Right lobe of liver (tissue), 6 donors: ENCODE measurements around the gene CDC23. TPM values are rescaled to one million over a fixed set of nuclear protein-coding genes. Genes with fewer than 3 reads are reported as not detected.
A peak's percentile ranks its signal among the peaks of the same experiment; 100 is the strongest.
"Not testable (repeated sequence)": the region's sequence is repeated elsewhere in the genome, so short reads cannot be mapped to it uniquely, and the experiment has no call there.

ENCODE experiments used
- ATAC-seq, 4 donors: fragments of 200-7000 bp; cut with Tn5 transposase; one replicate each; pipeline ENCODE4 v1.9.1; 2020; ENCODE audit warnings: mild to moderate bottlenecking in 4 of 4, moderate library complexity in 4 of 4
- DNase-seq, 3 donors: peaks; one replicate each; pipeline ENCODE4 v3.0.0-alpha.2; 2020
- H3K27ac ChIP-seq, 3 donors: fragments of 200-600 bp; one replicate each; pipeline ENCODE4 v1.8.0; 2022
- H3K27me3 ChIP-seq, 2 donors: fragments of 200-600 bp; one replicate each; pipeline ENCODE4 v1.8.0; 2022
- H3K36me3 ChIP-seq, 4 donors: fragments of 200-600 bp; sonication (generic) in 1 of 4; one replicate each; pipeline versions ENCODE4 v1.5.1 to v1.8.0; 2017 to 2022; ENCODE audit warnings: control low read depth in 1 of 4
- H3K4me1 ChIP-seq, 4 donors: fragments of 200-600 bp; sonication (generic) in 1 of 4; one replicate each; pipeline versions ENCODE4 v1.5.1 to v1.8.0; 2017 to 2022; ENCODE audit warnings: control low read depth in 1 of 4
- H3K4me3 ChIP-seq, 3 donors: fragments of 200-600 bp; one replicate each; pipeline ENCODE4 v1.8.0; 2022
- H3K9me3 ChIP-seq, 4 donors: fragments of 200-600 bp; sonication (generic) in 1 of 4; one replicate each; pipeline versions ENCODE4 v1.5.1 to v1.8.0; 2017 to 2022; ENCODE audit warnings: control low read depth in 1 of 4
- CTCF ChIP-seq, 4 donors: fragments of 200-600 bp in 3 of 4; fragments of 450-650 bp in 1 of 4; IDR thresholded peaks; one replicate each; pipeline versions ENCODE4 v1.5.1 to v1.8.0; 2016 to 2022; ENCODE audit warnings: antibody characterized with exemption in 4 of 4, mild to moderate bottlenecking in 2 of 4
- POLR2A ChIP-seq: fragments of 450-650 bp; IDR thresholded peaks from one replicate; pipeline ENCODE4 v1.6.1; 2017; ENCODE audit warnings: antibody characterized with exemption, mild to moderate bottlenecking
- WGBS: methylation state at CpG from one replicate; pipeline ENCODE4 v1.1.6; 2018; ENCODE audit warnings: low coverage, low lambda C conversion rate; ENCODE audit not compliant: insufficient coverage; ENCODE audit errors: missing lambda C conversion rate; 5-methylcytosine and 5-hydroxymethylcytosine counted together
- intact Hi-C, 2 donors: fragments of 100-400 bp; cut with DNase I; formaldehyde crosslinking; loops; one replicate each; pipeline versions ENCODE4 v1.11.2 to v1.14.1; 2022
- total RNA-seq, 6 experiments: library from RNA; depleted of rRNA in 2 of 6; stranded (reverse); fragments of >200 nt in 2 of 6; fragmentation: NEBNext Ultra II Directional in 3 of 6; extraction: Animal tissue kit (Norgen Biotek cat#: 25700) in 3 of 6; gene quantifications; one replicate each; pipeline versions ENCODE4 v1.1.0 to v1.2.4, GENCODE V29; 2016 to 2023
- donor health status: DM: no; HTN: yes; CAD: no.
- donor health status: DM: no; HTN: no; CAD: no.
- donor health status: DM: no; HTN: no; CAD: no.
- donor health status: DM: no; HTN: yes; CAD: no.
- donor health status: DM: no; HTN: yes; CAD: no.

CDC23 gene
- total RNA-seq, 6 experiments from 2014 or later, result 11.9 to 16.2 (median 15.2) TPM

- ATAC-seq, result no peak
- WGBS, result 35% methylated on average over 3 of the region's 3 CpGs
- H3K9me3 ChIP-seq, result no peaks in the 10 kb centered on the region
- TF ChIP-seq CTCF (IDR thresholded peaks at IDR 0.05) (no peak), POLR2A (no peak)
- DNase-seq, result no peak
- no peak overlapping the region for H3K4me3 ChIP-seq
- intact Hi-C loops, result no loop called here
- H3K27ac ChIP-seq, result no peak overlapping the region
- no peaks in the 10 kb centered on the region for H3K27me3 ChIP-seq
- no peaks in the 10 kb centered on the region for H3K36me3 ChIP-seq
- no peaks in the 10 kb centered on the region for H3K4me1 ChIP-seq
These were observed 63.6 kb downstream of the CDC23 start for GRCh38 chr5:138149530-138149929.

GRCh38 chr5:138148811-138149210 lies 64.3 kb downstream of the CDC23 start:
- Histone ChIP-seq H3K36me3 (no peaks in the 10 kb centered on the region), H3K9me3 (no peaks in the 10 kb centered on the region), H3K27ac (no peak overlapping the region), H3K4me3 (no peak overlapping the region), H3K27me3 (no peaks in the 10 kb centered on the region), H3K4me1 (no peaks in the 10 kb centered on the region)
- TF ChIP-seq POLR2A, result no peak
- TF ChIP-seq CTCF (IDR thresholded peaks at IDR 0.05), result no peak
- intact Hi-C loops, result no loop called here
- ATAC-seq (peak in 1 of 4 donors; percentile 69), DNase-seq (no peak)
- 55% methylated on average over 1 of the region's 1 CpG for WGBS

GRCh38 chr5:138143578-138143977 lies 69.5 kb downstream of the CDC23 start:
- H3K36me3 ChIP-seq, intact Hi-C loops, H3K27me3 ChIP-seq, DNase-seq, H3K4me1 ChIP-seq, H3K27ac ChIP-seq, H3K4me3 ChIP-seq, ATAC-seq, H3K9me3 ChIP-seq: not testable (repeated sequence)
- WGBS, result 90% methylated on average over 5 of the region's 6 CpGs

- no peak for TF ChIP-seq CTCF (IDR thresholded peaks at IDR 0.05)
- no peak for TF ChIP-seq POLR2A
- Histone ChIP-seq H3K27me3 (no peaks in the 10 kb centered on the region), H3K27ac (no peak overlapping the region), H3K4me3 (no peak overlapping the region), H3K4me1 (no peaks in the 10 kb centered on the region), H3K36me3 (no peaks in the 10 kb centered on the region), H3K9me3 (no peaks in the 10 kb centered on the region)
- DNase-seq, result no peak
- intact Hi-C loops, result no loop called here
- WGBS, result 86% methylated on average over 1 of the region's 1 CpG
- ATAC-seq, result no peak
These were observed 71.4 kb downstream of the CDC23 start for GRCh38 chr5:138141734-138142133.

GRCh38 chr5:138140268-138140667 lies 72.9 kb downstream of the CDC23 start:
- Histone ChIP-seq H3K9me3 (no peaks in the 10 kb centered on the region), H3K27ac (no peak overlapping the region), H3K4me1 (no peaks in the 10 kb centered on the region), H3K4me3 (no peak overlapping the region), H3K27me3 (no peaks in the 10 kb centered on the region), H3K36me3 (no peaks in the 10 kb centered on the region)
- intact Hi-C loops, result no loop called here
- ATAC-seq (no peak), DNase-seq (no peak)
- TF ChIP-seq POLR2A, result no peak
- TF ChIP-seq CTCF (IDR thresholded peaks at IDR 0.05), result no peak
- 56% methylated on average over 4 of the region's 4 CpGs for WGBS
